Measurements from ENCODE around the gene VPS13D. TPM values are rescaled to one million over a fixed set of nuclear protein-coding genes. Genes with fewer than 3 reads are reported as not detected.

VPS13D gene
- total and polyA plus RNA-seq, 2 experiments from 2014 or later = 9.7 to 35.7 TPM

GRCh38 chr1:12504601-12505000 is 274.8 kb downstream of the VPS13D start:
- no peak overlapping the region for H3K4me3 ChIP-seq
- H3K9me3 ChIP-seq (ENCODE audit: low read depth) = no peaks in the 10 kb centered on the region
- H3K27ac ChIP-seq = no peak overlapping the region
- H3K4me1 ChIP-seq (ENCODE audit: low read depth) = no peaks in the 10 kb centered on the region
- H3K27me3 ChIP-seq = no peaks in the 10 kb centered on the region
- no peak for TF ChIP-seq CTCF (IDR thresholded peaks at IDR 0.05; ENCODE audit: low read depth, low read length)
- DNase-seq (ENCODE audit: low read depth in 1 of 2, low spot score in 1 of 2) = no peak
- H3K36me3 ChIP-seq = no peaks in the 10 kb centered on the region

- DNase-seq (ENCODE audit: low read depth in 1 of 2, low spot score in 1 of 2) = no peak
- TF ChIP-seq CTCF (IDR thresholded peaks at IDR 0.05; ENCODE audit: low read depth, low read length) = no peak
- Histone ChIP-seq H3K9me3 (ENCODE audit: low read depth) (no peaks in the 10 kb centered on the region), H3K4me1 (ENCODE audit: low read depth) (no peaks in the 10 kb centered on the region), H3K4me3 (no peak overlapping the region), H3K36me3 (no peaks in the 10 kb centered on the region), H3K27me3 (no peaks in the 10 kb centered on the region), H3K27ac (no peak overlapping the region)
Measured at GRCh38 chr1:12505231-12505630, 275.4 kb downstream of the VPS13D start.

GRCh38 chr1:12505639-12506280 is 275.9 kb downstream of the VPS13D start:
- TF ChIP-seq CTCF (IDR thresholded peaks at IDR 0.05; ENCODE audit: low read depth, low read length) = no peak
- Histone ChIP-seq H3K27ac (no peak overlapping the region), H3K27me3 (no peaks in the 10 kb centered on the region), H3K4me1 (ENCODE audit: low read depth) (peaks cover 5% of the 10 kb centered on the region), H3K4me3 (no peak overlapping the region), H3K36me3 (no peaks in the 10 kb centered on the region), H3K9me3 (ENCODE audit: low read depth) (no peaks in the 10 kb centered on the region)
- DNase-seq (ENCODE audit: low read depth in 1 of 2, low spot score in 1 of 2) = no peak

GRCh38 chr1:12506281-12507280 is 276.8 kb downstream of the VPS13D start:
- no peak for TF ChIP-seq CTCF (IDR thresholded peaks at IDR 0.05; ENCODE audit: low read depth, low read length)
- no peak overlapping the region for H3K27ac ChIP-seq
- no peak overlapping the region for H3K4me3 ChIP-seq
- H3K36me3 ChIP-seq = no peaks in the 10 kb centered on the region
- no peaks in the 10 kb centered on the region for H3K27me3 ChIP-seq
- H3K4me1 ChIP-seq (ENCODE audit: low read depth) = peaks cover 13% of the 10 kb centered on the region
- H3K9me3 ChIP-seq (ENCODE audit: low read depth) = no peaks in the 10 kb centered on the region
- no peak for DNase-seq (ENCODE audit: low read depth in 1 of 2, low spot score in 1 of 2)

- no peak overlapping the region for H3K27ac ChIP-seq
- no peaks in the 10 kb centered on the region for H3K36me3 ChIP-seq
- H3K9me3 ChIP-seq (ENCODE audit: low read depth) = no peaks in the 10 kb centered on the region
- peaks cover 19% of the 10 kb centered on the region for H3K4me1 ChIP-seq (ENCODE audit: low read depth)
- H3K4me3 ChIP-seq = no peak overlapping the region
- DNase-seq (ENCODE audit: low read depth in 1 of 2, low spot score in 1 of 2) = no peak
- no peak for TF ChIP-seq CTCF (IDR thresholded peaks at IDR 0.05; ENCODE audit: low read depth, low read length)
- no peaks in the 10 kb centered on the region for H3K27me3 ChIP-seq
Measured at GRCh38 chr1:12507631-12508030, 277.8 kb downstream of the VPS13D start.
